ENCODE measurements around the gene FAM221B.
A peak's percentile ranks its signal among the peaks of the same experiment; 100 is the strongest.

FAM221B gene, protein sequence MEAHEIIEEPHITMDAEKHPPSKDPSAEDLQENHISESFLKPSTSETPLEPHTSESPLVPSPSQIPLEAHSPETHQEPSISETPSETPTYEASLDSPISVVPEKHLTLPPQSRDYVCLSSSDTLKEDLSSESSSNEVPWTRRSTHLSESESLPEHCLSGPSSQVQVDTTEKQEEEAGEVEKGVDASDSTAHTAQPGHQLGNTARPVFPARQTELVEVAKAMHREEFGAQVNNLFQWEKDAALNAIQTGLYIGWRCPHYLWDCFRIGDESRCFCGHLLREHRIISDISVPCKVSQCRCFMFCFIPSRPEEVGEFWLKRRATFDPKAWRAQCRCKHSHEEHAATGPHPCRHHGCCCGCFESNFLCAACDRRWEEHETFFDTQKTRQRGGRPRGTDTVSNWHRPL

GRCh38 chr9:35828716-35829083, at the start of gene FAM221B:
TSS of gene FAM221B (minus strand) at chr9:35828732. CDS start at chr9:35826161, 2,571 bp downstream.
- peak; percentile 45 for DNase-seq
- no peak for ATAC-seq

DNA sequence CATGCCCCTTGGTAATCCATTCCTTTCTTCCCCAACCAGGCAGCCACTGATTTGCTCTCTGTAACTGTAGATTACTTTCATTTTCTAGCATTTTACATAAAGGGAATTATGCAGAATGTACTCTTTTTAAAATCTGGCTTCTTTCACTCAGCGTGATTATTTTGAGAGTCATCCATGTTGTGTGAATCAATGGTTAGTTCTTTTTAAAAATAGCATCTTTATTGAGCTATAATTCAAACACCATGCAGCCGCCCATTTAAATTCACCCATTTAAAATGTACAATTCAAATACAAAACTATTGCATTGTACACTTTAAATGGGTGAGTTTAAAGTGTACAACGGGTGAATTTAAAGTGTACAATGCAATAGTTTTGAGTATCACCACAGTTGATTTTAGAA, 44.0 kb upstream of the FAM221B start:
- ATAC-seq = no peak
- no peak for DNase-seq

DNA sequence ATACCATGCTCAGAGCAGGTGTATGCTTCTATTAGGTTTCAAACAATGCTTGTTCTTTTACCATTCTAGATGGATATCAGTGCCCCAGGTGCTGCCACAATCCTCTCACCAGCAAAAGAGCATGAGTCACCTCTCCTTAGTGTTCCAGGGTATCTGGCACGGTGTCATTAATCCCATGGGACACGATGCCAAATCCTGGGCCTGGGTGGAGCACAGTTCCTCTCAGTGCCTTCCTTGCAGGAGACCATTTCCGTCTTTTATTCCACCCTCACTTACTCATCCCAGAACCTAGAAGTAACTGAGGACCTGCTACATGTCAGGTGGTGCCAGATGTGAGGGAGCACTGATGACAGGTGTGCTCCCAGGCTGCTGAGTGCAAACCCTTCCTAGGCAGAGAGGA, 43.0 kb upstream of the FAM221B start:
- DNase-seq = no peak
- ATAC-seq = no peak

- no peak for ATAC-seq
These were observed 41.9 kb upstream of the FAM221B start, which contains the start of gene OR13J1 for GRCh38 chr9:35870351-35870923. TSS of gene OR13J1 (minus strand) at chr9:35870401. CDS start at chr9:35870401, 0 bp downstream.

DNA sequence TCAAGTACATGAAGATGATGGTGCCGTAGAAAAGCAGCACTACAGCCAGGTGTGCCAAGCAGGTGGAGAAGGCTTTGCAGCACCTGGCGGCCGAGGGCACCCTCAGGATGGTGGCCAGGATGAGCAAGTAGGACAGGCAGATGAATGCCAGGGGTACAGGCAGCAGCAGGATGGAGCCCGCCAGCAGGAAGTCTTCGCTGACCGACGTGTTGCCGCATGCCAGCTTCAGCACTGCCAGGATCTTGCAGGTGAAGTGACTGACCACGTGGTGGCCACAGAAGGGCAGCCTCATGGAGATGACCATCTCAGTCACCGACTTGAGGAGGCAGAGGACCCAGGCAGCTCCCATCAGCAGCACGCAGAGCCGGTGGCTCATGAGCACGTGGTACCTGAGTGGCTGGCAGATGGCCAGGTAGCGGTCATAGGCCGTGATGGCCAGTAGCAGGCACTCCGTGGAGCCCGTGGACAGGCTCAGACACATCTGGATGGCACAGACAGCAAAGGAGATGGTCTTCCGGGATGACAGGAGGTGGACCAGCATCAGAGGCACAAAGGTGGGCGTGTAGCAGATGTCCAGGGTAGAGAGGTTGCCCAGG, 41.2 kb upstream of the FAM221B start:
- ATAC-seq = no peak
- no peak for DNase-seq

More at GRCh38 chr9:35870351-35870923, 41.9 kb upstream of the FAM221B start, which contains the start of gene OR13J1:
- no peak for DNase-seq

DNA sequence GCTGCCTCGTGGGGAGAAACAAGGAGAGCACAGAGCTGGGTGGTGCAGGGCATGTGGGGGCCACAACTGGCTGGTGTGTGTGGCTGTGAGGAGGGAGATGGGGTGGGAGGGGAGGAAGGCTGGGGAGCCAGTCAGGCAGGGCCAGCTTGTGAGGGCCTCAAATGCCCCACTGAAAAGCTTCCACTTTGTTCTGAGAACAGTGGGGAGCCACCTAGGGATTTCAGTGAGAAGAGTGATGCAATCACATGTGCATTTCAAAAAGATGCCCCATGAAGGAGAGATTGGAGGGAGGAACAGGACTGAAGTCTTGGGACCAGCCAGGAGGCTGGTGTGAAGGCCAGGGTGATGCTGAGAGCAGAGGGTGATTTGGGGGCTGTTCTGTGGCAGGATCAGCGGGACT, 40.4 kb upstream of the FAM221B start:
- no peak for ATAC-seq
- no peak for DNase-seq

DNA sequence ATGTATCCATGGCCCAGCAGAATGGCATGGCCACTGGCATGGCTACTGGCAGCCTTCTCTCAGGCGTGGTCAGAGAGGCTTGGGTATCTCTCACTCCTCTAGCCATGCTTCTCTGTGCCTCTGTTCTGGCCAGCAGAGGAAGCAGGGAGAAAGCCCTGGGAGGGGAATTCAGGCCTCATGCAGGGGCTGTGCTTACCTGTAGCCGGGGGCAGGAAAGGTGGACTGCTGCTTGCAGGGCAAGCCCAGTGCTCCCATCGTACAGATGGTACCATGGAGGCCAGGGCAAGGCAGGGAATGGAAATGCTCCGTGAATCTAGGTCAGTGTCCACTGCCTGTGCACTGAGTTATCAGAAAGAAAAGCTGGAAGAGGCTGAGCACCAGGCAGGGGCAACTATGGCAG, 39.0 kb upstream of the FAM221B start:
- no peak for ATAC-seq
- no peak for DNase-seq

DNA sequence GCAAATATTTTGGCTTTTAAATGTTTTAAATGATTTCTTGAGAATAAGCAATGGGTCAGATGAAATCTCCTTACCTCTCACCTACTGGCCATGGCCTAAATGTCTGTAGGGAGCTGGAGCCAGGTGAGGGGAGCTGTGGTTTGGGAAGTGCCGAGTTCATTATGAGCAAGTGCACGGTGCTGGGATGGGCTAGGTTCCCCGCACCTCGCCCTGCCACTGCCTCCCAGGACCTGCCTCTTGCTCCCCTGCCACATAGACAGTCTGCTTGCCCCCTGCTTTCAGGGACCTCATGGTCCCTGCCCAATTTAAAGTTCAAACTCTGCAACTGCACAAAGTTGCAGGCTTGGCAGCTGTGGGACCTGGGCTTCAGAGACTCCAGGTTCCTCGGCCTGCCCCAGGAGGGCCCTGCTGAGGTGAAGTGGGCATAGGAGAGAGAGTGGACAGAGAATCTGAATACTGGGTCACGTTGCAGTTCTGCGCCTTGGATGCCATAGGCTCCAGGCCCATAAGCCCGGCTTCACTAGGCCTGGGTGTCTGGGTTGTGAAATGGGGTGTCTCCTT, 36.2 kb upstream of the FAM221B start:
- DNase-seq (no peak), ATAC-seq (no peak)

- DNase-seq = no peak
- ATAC-seq = no peak
These were observed 35.1 kb upstream of the FAM221B start for GRCh38 chr9:35863583-35863982.

- ATAC-seq = no peak
- DNase-seq = no peak
These were observed 33.8 kb upstream of the FAM221B start for GRCh38 chr9:35862328-35862727.

- DNase-seq = no peak
These were observed 32.8 kb upstream of the FAM221B start for GRCh38 chr9:35861161-35861897.

DNA sequence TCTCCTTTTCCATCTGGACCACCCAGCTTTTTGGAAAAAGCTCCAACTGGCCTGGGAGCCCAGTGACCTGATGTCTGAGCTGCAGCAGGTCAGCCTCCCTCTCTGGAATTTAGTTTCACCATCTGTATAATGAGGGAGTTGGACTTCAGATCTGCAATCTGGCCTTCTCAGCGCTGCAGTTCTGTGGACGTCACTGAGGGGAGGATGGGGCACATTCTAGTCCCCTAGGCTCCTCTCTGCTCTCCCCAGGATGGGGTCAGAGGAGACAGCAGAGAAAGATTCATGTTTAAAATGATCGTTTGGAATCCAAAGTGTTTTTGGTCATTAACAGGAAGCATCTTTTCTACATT, 31.4 kb upstream of the FAM221B start:
- ATAC-seq (no peak), DNase-seq (no peak)

More at GRCh38 chr9:35861161-35861897, 32.8 kb upstream of the FAM221B start:
- no peak for ATAC-seq

DNA sequence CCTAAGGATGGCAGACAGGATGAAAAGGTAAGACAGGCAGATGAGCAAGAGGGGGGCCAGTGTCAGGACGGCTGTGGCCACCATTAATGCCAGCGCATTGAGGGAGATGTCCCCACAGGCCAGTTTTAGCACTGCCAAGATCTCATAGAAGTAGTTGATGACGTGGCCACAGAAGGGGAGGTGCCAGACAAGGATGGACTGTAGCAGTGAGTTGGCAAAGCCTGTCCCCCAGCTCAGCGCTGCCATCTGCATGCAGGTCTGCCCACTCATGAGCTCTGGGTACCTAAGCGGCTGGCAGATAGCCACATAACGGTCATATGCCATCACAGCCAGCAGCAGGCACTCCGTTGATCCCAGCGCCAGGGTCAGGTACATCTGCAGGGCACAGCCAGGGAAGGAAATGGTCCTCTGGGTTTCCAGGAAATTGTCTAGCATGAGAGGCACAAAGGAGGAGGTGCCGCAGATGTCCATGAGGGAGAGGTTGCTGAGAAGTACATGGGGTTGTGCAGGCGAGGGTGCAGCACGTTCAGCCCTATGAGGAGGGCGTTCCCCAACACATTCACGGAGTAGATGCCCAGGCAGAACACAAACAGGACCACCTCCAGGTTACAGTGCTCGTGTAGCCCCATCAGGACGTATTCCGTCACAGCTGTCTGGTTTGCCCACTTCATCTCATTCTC, 30.9 kb upstream of the FAM221B start:
- ATAC-seq = peak; percentile 37

GRCh38 chr9:35858458-35858857, 29.9 kb upstream of the FAM221B start:
- no peak for DNase-seq
- ATAC-seq = no peak

More for the DNA sequence above, 30.9 kb upstream of the FAM221B start:
- DNase-seq = peak; percentile 15

DNA sequence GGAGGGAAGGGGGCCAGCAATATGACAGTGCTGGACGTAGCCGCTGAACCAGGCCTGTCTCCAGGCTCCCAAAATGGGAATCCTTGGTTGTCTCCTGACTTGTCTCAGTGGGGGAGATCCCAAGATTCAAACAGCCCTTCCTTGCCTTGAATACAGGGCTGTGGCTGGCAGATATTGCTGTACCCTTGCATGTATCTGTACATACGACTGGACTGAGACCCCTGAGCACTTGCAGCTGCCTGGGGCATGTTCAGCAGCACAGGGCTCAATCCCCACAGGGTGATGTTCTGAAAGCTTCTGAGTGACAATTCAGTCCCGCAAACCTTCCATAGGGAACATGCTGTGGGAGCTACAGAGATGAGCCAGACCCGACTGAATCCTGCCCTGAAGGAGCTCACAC, 28.4 kb upstream of the FAM221B start:
- DNase-seq (no peak), ATAC-seq (no peak)

- ATAC-seq = no peak
- DNase-seq = no peak
These were observed 27.7 kb upstream of the FAM221B start for GRCh38 chr9:35856206-35856605.

DNA sequence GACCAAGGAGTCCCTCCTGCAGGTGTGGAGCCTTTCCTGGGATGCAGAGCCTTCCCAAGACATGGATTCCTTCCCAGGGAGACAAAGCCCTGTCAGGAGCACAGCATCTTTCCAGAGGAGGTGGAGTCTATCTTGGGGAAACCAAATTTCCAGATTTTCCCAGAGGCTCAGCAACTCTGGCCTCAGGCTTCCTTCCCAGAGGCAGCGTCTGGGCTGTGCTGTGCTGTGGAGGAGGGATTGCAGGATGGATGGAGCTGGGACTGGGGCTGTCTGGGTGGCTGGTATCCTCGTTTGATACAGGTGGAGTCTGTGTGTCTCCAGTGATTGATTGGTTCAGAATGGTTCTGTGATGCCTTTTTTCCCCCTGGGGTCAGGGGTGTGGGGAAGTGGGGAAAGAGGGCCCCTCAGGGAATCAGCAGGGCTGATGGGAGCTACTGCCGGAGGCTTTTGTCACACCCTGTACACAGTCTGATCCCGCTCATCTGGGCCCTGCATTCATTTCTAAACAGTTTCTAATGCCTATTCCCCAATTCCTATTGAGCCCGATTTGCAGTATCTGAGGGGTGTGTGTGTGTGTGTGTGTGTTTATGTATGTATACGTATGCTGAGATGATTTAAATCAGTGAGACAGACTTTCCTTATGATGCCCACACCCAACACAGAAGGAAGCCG, 25.7 kb upstream of the FAM221B start:
- ATAC-seq (no peak), DNase-seq (no peak)

DNA sequence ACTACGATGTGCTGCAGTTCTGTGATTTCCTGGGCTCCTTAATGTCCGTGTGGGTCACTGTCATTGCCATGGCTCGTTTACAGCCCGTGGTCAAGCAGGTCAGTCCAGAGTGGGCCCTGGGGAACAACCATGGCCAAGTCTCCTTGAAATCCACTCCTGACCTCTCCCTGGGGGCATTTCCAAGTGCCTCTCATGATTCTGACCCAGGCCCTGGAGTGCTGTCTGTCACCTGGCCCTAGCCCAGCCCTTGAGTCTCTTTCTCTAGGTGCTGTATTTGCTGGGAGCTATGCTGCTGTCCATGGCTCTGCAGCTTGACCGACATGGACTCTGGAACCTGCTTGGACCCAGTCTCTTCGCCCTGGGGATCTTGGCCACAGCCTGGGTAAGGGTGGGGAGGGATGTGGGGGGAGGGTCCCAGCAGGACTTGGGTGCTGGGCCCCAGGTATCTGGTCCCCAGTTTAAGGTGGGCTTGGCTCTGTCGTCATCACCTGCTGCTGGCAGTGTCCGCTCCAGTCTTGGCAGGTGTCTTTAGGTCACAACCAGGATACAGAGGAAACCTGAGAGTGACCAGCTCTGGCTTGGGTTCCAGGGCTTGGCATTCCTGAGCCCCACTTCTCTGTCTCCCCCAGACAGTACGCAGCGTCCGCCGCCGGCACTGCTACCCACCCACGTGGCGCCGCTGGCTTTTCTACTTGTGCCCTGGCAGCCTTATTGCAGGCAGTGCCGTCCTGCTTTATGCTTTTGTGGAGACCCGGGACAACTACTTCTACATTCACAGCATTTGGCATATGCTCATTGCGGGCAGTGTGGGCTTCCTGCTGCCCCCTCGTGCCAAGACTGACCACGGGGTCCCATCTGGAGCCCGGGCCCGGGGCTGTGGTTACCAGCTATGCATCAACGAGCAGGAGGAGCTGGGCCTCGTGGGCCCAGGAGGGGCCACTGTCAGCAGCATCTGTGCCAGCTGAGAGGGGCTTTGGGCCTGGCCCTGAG, 24.6 kb upstream of the FAM221B start:
- ATAC-seq (no peak), DNase-seq (no peak)

- DNase-seq (no peak), ATAC-seq (no peak)
These were observed 23.8 kb upstream of the FAM221B start for GRCh38 chr9:35852267-35852815.
